Measurements from ENCODE around the gene LRMDA.
"Not testable (repeated sequence)": the region's sequence is repeated elsewhere in the genome, so short reads cannot be mapped to it uniquely, and the experiment has no call there.

Gene LRMDA

DNA sequence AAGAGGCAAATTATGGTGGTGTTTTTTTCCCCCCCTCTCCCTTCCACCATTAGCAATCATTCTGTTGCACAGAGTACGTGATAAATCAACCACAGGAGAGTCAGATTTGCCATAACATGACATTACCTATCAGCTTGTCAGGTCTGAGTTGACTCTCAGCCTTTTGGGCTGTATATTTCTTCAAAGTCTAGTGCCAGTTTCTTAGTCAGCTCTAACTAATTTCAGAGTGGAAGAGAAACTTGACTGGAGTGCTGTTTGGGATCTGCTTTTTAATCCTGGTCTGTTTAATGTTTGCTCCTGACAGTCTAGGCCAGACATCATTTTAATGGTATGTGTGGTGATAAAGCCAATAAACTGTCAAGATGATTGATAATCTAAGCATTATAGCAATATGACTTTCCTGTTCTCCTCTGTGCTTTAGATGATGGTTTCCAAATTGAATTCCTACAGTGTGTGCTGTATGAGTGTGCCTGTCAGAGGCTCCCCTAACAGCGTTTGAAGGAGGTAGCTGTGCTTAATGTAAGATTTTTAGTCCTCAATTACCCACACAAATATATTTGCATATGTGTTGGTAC, 76.9 kb downstream of the LRMDA start:
- DNase-seq (ENCODE audit: low spot score), result peak; percentile 57

- peak; percentile 30 for DNase-seq (ENCODE audit: low spot score)
Observed at GRCh38 chr10:75508814-75509306, 77.4 kb downstream of the LRMDA start.

DNA sequence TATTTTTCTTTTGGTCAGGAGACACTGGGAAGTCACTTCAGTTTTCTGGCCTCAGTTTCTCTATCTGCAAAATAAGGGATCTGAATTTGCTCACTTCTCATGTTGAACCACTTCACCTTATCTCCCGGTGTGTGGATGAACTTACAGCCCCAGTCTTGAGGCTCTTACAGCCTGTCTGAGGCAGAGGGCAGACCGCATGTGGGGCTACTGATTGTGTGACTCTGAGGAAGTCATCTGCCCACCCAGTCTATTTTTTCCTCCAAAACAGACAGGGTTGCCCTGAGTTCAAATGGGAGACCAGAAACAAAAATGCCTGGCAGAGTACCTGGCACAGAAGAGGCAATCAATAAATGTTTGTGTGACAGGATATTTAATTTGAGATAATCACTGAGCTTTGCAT, 78.3 kb downstream of the LRMDA start:
- DNase-seq (ENCODE audit: low spot score), result no peak

GRCh38 chr10:75511011-75511410, 79.6 kb downstream of the LRMDA start:
- DNase-seq (ENCODE audit: low spot score), result no peak

GRCh38 chr10:75512203-75512933, 80.9 kb downstream of the LRMDA start:
- no peak for DNase-seq (ENCODE audit: low spot score)

DNA sequence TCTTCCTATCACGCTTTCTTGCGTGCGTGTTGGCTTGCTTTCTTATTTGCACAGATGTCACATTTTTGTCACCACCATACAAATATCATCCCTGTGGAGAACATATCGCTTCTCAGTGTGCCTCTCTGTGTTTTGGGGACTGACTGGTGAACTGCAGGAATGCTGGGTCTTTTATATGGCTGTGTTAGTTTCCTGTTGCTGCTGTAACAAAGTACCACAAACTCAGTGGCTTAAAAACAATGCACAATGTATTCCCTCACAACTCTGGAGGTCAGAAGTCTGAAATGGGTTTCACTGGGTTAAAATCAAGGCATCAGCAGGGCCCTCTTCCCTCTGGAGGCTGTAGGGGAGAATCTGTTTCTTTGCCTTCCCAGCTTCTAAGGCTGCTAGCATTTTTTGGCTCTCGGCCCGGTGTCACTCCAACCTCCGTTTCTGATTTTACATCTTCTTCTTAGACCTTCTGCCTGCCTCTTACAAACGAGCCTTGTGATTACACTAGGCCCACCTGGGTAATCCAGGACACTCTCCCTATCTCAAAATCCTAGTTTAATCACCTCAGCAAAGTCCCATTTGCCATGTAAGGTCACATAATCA, 82.0 kb downstream of the LRMDA start:
- no peak for DNase-seq (ENCODE audit: low spot score)

GRCh38 chr10:75514830-75515229, 83.4 kb downstream of the LRMDA start:
- DNase-seq (ENCODE audit: low spot score), result no peak

DNA sequence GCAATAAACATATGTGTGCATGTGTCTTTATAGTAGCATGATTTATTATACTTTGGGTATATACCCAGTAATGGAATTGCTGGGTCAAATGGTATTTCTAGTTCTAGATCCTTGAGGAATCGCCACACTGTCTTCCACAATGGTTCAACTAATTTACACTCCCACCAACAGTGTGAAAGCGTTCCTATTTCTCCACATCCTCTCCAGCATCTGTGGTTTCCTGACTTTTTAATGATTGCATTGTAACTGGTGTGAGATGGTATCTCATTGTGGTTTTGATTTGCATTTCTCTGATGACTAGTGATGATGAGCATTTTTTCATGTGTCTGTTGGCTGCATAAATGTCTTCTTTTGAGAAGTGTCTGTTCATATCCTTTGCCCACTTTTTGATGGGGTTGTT, 84.7 kb downstream of the LRMDA start:
- DNase-seq (ENCODE audit: low spot score), result not testable (repeated sequence)

DNA sequence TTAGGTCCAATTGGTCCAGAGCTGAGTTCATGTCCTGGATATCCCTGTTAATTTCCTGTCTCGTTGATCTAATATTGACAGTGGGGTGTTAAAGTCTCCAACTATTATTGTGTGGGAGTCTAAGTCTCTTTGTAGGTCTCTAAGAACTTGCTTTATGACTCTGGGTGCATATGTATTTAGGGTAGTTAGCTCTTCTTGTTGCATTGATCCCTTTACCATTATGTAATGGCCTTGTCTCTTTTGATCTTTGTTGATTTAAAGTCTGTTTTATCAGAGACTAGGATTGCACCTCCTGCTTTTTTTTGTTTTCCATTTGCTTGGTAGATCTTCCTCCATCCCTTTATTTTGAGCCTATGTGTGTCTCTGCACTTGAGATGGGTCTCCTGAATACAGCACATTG, 87.8 kb downstream of the LRMDA start:
- DNase-seq (ENCODE audit: low spot score), result not testable (repeated sequence)

DNA sequence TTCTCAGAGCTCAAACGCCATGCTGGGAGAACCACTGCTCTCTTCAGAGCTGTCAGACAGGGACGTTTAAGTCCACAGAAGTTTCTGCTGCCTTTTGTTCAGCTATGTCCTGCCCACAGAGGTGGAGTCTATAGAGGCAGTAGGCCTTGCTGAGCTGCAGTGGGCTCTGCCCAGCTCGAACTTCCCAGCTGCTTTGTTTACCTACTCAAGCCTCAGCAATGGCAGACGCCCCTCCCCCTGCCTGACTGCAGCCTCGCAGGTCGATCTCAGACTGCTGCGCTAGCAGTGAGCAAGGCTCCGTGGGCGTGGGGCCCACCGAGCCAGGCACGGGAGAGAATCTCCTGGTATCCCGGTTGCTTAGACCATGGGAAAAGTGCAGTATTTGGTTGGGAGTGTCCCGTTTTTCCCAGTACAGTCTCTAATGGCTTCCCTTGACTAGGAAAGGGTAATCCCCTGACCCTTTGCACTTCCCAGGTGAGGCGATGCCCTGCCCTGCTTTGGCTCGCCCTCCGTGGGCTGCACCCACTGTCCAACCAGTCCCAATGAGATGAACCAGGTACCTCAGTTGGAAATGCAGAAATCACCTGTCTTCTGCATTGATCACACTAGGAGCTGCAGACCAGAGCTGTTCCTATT, 89.9 kb downstream of the LRMDA start:
- not testable (repeated sequence) for DNase-seq (ENCODE audit: low spot score)

- DNase-seq (ENCODE audit: low spot score), result no peak
Observed at GRCh38 chr10:75525067-75525466, 93.6 kb downstream of the LRMDA start.

GRCh38 chr10:75525646-75526045, 94.2 kb downstream of the LRMDA start:
- DNase-seq (ENCODE audit: low spot score), result no peak

GRCh38 chr10:75527542-75527941, 96.1 kb downstream of the LRMDA start:
- DNase-seq (ENCODE audit: low spot score), result no peak

DNA sequence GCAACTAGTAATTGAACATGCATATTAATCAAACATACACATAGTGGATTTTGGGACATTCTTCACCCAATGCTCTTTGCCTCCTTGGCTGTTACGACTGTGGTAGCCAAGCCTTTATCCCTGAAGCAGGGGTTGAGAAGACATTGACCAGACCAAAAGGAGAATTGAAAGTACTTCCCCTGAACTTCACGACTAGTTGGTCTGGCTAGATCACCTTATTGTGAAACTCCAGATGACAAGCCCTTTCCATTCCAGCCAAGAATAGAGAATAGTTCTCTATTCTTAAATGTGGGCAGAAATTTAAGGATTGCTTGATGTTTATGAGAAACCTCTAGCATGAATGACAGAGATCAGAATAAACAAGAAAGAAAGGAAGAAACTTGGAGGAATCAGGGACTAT, 97.0 kb downstream of the LRMDA start:
- no peak for DNase-seq (ENCODE audit: low spot score)

DNA sequence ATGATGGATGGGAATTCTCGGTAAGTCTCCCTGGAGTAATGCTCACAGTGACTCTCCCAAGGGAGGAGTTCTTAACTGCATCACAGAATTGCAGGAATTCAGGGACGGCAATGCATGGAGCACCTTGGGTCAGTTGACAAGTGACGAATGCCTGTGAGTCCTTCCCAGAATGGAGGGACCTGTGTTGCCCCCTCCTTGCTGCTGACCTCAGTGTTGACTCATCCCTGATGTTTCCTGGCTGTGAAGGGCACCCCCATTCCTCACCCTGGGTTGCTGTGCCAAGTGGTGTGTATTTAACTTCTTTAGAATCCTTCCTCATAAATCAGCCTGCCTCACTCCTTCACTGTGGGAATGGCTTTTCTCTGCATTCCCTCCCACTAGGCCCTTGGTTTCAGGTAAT, 98.9 kb downstream of the LRMDA start:
- peak; percentile 50 for DNase-seq (ENCODE audit: low spot score)

GRCh38 chr10:75531571-75532031, 100.2 kb downstream of the LRMDA start:
- DNase-seq (ENCODE audit: low spot score), result no peak

DNA sequence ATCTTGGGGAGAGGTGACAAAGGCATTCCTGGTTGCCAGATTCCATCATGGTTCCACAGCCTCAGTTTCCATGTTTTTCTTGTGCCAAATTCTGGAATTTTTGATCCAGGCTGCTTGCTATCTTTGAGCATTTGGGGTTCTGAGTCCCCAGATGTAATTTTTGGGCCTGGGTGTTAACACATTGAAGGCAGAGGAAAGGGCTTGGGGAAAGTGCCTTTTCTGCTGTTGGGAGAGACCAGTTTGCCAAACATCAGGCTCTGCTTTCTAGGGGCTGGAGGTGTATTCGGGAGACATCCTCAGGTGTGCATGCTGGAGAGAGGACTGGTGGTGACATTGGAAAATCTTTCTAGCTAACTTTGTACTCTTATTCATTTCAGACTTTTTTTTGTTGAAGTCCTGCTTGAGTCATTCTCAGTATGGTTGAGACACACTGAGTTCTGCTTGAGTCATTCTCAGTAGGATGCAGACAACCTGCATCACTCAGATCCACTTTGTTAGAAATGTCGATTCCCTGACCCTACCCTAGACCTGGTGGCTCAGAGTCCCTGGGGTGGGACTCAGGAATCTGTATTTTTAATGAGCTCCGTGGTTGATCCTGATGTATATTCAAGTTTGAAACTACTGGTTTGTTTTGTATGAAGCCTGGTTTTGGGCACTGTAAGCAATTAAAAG, 101.0 kb downstream of the LRMDA start:
- peak; percentile 73 for DNase-seq (ENCODE audit: low spot score)

GRCh38 chr10:75538144-75538543, 106.7 kb downstream of the LRMDA start:
- DNase-seq (ENCODE audit: low spot score), result no peak

GRCh38 chr10:75538765-75539164, 107.3 kb downstream of the LRMDA start:
- no peak for DNase-seq (ENCODE audit: low spot score)

GRCh38 chr10:75540357-75540966, 109.0 kb downstream of the LRMDA start:
- DNase-seq (ENCODE audit: low spot score), result no peak

DNA sequence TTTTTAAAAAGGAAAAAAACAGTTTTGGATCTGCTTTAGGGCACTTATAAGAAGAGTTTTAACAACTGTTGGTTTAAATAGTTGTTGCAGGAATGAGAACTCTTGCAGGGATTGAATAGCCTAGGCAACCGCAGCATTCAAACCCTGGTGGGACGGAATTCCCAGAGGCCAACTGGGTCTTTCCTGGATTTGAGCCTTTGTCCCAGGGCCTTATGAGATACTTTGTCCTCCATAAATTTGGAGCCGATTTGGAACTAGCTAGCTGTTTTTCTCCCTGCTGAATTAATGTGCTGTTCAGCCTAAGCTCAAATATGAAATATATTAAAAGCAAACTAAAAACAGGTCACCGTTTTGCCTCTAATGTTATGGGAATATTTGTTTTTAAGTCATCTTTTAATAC, 109.6 kb downstream of the LRMDA start:
- DNase-seq (ENCODE audit: low spot score), result no peak

DNA sequence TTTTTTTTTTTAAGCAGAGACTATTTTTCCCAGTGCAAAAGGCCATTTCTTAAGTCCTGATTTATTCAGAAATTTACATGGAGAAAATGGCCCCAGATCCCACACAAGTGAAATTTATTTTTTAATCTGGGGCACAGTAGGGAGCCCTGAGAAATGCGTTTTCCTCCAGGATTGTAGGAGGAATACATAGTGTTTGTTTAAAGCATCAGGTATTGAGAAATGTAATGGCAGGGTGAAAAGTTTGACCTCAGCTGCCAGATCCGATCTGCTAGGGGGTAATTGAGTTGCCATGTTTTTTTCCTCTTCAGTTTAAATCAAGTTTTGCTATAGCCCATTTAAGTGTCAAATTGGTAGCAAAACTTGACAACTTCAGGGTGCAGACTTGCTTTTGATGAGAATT, 110.0 kb downstream of the LRMDA start:
- DNase-seq (ENCODE audit: low spot score), result no peak

Data from AG20443 (cell line).